NCI-H2227 treated with DMSO at 0.1 percent for 48 hours (cell line): Measurements from ENCODE around the gene HOXC10.

Source experiments
- DNase-seq: peaks from one replicate; lab custom pipeline; 2025; lab: John Stamatoyannopoulos, UW

Gene HOXC10

DNA sequence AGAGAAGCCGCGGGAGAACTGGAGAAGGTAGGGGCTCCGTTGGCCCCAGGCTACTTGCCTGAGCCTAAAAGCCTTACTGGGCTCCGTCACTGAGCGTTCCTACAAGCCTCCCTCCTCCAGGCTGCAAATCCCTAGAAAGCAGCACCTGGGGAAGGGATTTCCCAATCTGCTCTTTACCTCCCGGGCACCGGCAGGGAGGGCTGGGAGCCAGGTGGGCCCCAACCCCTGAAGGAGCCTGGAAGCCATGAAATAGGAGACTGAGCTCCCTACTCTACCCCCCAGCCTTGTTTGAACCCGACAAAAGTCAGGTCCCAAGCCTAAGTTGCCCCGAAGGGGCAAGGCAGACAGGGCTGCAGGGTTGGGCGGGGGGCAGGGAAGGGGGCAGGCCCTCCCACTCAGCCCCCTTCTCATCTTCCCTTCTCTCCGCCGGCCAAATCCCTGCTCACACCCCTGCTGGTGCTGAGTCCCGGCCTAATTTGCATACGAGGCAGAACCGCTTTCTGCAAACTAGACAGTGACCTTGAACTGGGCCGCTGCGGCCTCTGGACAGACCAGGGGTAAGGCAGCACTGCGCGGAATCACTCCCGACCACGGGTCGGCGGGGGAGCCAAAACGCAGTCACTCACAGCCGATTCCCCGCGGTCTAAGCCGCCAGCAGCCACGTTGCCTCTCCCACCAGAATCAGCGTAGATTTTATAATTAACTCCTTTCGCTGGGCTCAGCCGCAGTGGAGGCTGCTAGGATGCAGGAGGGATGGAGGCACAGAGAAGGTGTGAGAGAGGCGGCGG, 34.0 kb upstream of the HOXC10 start:
- no peak for DNase-seq

DNA sequence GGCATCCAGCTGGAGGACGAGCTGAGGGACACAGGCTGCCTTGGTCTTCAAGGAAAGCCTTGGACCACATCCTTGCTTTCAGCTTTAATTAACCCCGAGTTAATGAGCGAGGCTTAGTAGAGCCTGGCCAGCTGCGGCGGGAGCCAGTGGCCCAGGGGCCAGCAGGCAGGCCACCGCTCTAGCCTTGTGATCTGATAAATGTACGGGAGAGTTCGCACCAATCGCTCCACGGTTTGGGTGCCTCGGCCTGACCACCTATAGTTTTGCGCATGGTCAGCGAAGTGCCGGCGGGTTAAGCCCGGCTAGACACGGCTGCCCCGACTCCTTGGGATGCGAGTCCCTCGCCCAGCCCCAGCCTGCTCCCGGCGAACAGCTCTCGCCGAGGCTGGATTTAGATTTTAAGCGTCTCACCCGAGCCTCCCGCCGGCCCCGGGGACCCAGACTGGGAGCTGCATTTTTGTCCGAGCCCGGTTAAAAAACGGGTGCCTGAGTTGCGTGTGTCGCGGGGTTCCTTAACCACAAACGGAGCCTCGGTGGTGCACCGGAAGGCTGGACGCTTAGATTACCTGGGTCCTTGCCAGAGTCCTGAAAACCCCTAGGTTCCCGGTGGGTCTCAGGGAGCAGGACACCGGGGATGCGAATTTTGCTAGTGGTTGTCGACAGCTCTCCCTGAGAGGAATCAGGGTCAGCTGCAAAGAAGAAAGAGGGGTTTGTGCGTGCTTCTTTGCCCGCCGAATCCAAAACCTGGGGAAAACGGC, 33.2 kb upstream of the HOXC10 start:
- DNase-seq = no peak

- DNase-seq = no peak
Measured at GRCh38 chr12:53952335-53952694, 32.6 kb upstream of the HOXC10 start.

GRCh38 chr12:53952871-53953734, 31.8 kb upstream of the HOXC10 start:
- no peak for DNase-seq

DNA sequence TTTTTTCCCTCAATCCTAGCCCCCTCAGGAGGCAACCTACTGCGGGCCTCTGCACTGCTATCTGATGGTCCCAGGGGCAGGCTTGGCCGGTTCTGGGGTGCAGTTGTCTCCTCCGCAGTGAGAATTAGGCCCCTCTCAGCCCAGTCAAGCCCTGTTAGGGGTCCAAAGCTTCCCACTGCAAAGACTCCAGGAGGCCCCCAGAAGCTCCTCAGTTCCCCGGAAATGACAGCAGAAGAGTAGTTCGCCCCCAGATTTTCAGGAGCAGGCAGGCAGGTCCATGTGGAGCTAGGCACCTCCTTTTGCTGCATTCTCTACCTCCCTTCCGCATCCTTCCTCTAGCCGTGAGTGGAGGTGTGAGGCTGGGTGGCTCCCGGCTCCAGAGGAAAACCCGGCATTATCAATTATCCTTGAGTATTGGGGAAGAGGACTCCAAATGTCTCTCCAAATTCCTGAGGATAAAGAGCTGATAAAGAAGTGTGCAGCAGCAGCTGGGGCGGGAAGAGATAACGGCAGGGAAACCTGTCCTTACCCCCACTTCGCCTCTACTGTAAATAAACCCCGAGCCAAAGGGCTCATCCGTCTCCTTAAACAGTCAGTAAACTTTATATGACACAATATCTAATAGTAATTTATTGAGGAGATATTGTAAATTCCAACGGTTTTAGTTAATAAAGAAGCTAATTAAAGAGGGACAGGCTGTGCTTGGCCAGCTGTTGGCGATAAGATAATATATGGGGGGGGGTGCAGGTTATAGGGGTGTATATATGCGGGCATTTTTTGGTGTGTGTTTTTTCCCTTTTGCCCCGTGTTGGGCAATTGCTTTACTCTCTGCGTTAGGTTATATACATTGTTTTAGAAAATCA, 30.9 kb upstream of the HOXC10 start:
- no peak for DNase-seq

DNA sequence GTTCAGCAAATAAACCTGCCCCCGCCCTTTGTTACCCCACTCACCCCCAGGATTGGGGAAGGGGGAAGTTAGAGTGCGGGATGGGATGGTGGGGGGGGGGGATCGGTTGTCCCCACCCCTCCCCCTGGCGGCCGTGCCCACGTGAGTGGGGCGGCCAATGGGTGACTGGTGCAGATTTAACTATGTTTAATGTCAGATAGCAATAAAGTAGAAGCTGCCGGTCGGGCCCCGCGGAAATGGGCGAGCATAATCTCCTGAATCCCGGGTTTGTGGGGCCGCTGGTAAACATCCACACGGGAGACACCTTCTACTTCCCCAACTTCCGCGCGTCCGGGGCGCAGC, 30.3 kb upstream of the HOXC10 start, which contains the start of gene HOXC12:
HOXC12 (plus strand) TSS at position 210 of the 342 bp plus-strand sequence; CDS start at position 237, 27 bp downstream.
- DNase-seq = no peak

DNA sequence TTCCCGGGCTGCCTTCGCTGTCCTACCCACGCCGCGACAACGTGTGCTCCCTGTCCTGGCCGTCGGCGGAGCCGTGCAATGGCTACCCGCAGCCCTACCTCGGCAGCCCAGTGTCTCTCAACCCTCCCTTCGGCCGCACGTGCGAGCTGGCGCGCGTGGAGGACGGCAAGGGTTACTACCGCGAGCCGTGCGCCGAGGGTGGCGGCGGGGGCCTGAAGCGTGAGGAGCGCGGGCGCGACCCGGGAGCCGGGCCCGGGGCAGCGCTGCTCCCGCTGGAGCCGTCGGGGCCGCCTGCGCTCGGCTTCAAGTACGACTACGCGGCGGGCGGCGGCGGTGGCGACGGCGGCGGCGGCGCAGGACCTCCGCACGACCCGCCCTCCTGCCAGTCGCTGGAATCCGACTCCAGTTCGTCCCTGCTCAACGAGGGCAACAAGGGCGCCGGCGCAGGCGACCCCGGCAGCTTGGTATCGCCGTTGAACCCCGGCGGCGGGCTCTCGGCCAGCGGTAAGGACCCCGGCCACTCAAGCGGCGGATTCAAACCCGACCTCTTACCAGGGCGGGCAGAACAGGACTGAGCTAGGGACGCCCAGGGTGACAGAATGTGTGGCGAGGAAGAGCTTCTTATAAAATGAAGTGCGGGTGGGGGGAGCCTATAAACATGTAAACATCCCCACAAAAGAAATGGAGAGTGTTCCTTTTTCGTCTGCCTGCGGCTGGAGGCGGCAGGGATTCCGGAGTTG, 29.7 kb upstream of the HOXC10 start:
- DNase-seq = no peak

DNA sequence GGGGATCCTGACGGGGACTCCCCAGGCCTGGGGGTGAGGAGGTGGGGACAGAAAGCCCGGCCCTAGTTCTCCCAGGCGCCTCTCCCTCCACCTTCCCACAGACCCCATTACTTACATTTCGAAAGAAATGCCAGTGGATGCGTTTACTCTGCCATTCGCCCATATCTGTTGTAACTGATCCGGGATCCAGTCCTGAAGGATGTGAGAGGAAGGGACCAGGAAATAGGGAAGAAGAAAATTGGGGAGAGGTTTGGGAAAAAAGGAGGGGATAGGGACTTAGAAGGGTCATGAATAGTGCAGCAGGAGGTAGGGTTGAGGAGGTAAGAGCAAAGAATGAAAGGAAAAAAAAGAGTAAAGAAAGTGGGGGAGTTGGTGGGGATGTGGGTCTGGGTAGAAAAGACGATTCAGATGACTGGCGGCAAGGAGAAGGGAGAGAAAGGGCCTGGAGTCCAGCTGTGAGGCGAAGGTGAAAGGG, 29.1 kb upstream of the HOXC10 start:
- DNase-seq = no peak

GRCh38 chr12:53956251-53956887, 28.6 kb upstream of the HOXC10 start:
- no peak for DNase-seq

DNA sequence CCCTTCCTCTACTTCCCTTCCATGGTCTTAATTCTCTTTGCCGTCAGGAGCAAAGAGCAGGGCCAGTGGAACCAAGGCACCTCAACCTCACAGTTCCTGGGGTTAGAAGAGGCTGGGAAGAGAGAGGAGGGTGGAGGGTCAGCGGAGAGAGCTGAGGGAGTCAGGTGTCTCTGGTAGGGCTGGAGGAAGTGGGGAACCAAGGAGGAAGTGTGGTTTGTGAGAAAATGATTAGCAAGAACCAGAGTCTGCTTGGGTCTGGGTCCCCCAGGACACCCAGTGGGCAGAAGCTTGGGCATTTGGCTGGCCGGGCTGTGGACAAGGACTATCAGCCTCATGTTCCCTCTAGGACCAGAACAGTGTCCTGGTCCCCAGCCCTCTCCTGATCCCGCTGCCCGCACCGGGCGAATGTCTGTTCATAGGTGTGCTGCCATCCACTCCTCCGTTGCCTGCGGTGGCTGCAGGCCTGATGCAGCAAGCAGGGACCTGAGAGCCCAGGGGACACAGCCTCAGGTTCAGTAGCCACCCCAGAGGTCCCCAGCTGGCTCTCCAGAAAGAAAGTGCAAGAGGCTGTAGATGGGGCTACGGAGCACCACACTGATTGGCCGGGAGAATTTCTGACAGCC, 27.9 kb upstream of the HOXC10 start:
- DNase-seq = no peak

- no peak for DNase-seq
Measured at GRCh38 chr12:53958128-53958527, 26.8 kb upstream of the HOXC10 start.

DNA sequence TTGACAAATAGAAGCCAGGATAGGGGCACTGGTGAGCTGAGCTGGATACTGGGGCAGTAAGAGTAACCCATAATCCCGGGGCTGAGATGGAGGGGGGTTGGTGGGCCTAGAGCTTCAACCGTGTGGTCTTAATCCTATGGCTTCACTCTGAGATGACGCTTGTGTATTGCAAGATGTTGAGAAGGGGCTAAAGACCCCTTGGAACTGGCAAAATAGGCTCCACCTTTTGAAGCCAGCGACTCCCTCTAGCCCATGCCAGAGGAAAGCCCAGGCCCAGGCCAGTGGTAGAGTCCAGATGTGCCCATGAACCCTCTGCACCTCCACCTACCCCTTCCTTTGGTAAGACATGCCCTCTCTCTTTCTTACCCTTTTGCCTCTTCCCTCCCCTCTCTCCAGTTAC, 25.6 kb upstream of the HOXC10 start:
- no peak for DNase-seq

- no peak for DNase-seq
Measured at GRCh38 chr12:53960187-53961024, 24.5 kb upstream of the HOXC10 start.

DNA sequence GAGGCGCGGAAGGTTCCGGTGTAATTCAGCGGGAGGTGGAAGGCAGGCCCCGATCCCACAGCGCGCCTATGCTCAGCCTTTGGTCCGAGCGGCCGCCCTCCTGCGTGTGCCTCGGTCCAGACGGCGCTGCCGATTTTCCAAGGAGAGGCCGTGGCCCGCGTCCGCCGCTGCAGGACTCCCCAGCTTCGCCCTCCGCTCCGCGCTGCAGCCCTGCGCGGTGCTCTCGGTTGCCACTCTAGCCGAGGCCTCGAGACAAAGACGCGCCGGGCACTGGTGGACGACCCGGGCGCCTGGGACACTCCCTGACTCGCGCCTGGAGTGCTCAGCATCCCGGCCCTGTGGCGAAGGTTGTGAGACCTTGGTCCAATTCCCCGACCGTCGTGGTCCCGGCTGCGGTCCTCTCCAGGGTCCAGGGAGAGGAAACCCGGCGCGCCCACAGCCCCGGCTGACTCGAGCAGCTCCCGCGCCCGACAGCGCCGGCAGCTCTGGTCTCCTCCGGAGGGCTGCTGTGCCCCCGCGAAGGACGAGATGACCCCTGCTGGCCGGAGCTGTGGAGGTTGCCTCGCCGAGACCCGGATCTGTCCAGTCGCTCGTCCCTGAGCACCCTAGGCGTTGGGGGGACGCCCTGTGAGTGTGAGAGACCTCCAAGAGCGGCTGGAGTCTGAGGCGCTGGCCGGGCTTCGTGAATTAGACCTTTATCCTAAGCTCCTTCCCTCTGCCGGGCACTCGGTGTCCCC, 23.8 kb upstream of the HOXC10 start:
- DNase-seq = no peak

DNA sequence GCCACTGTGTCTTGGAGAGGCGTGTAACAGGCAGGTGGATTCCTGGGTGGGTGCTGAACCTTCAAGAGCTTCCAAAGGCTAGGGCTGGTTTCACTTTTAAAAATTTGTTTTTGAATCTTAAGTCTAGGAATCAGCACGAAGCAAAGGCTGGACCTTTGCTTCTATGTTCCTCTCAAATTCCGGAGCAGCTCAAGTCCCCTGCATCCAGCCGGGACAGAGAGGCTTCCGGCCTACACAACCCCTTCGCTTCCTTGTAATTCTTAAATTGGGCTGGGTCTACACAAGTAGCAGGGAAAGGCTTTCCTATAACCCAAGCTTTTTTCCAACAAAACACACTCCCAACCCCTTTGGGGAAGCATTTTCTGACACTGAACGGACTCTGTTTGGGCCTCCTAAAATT, 21.9 kb upstream of the HOXC10 start:
- no peak for DNase-seq

- no peak for DNase-seq
Measured at GRCh38 chr12:53963434-53964314, 21.3 kb upstream of the HOXC10 start.

- no peak for DNase-seq
Measured at GRCh38 chr12:53964315-53964713, 20.6 kb upstream of the HOXC10 start.
